Body of pancreas (tissue), 4 donors: ENCODE data around the gene HIF3A. TPM values are rescaled to one million over a fixed set of nuclear protein-coding genes. Genes with fewer than 3 reads are reported as not detected.
"Not testable (repeated sequence)": the region's sequence is repeated elsewhere in the genome, so short reads cannot be mapped to it uniquely, and the experiment has no call there.

ENCODE experiments used
- ATAC-seq: fragments of 150-250 bp; one replicate; pipeline ENCODE4 v1.9.1; 2016
- DNase-seq, 4 donors: peaks; one replicate each; pipeline ENCODE4 v3.0.0-alpha.2; 2019
- H3K27ac ChIP-seq, 4 donors: fragments of 200-600 bp; sonication (generic); 1 replicate in 3 of 4; 2 replicates in 1 of 4; pipeline versions ENCODE4 v1.5.1 to v1.6.1; 2016 to 2019; ENCODE audit warnings: mild to moderate bottlenecking in 1 of 4, mixed read lengths in 1 of 4, moderate library complexity in 1 of 4
- H3K27me3 ChIP-seq, 2 donors: fragments of 200-600 bp; sonication (generic); one replicate each; pipeline ENCODE4 v1.6.0; 2016; ENCODE audit warnings: mild to moderate bottlenecking in 1 of 2
- H3K36me3 ChIP-seq, 2 donors: fragments of 200-600 bp; sonication (generic); replicated peaks in 1 of 2; 2 replicates each; pipeline ENCODE4 v1.5.1; 2016; ENCODE audit warnings: low read depth in 2 of 2; ENCODE audit not compliant: insufficient read depth in 1 of 2
- H3K4me1 ChIP-seq: fragments of 200-600 bp; sonication (generic); one replicate; pipeline ENCODE4 v1.6.0; 2016
- H3K4me3 ChIP-seq, 2 donors: fragments of 200-600 bp; sonication (generic); 1 replicate in 1 of 2; 2 replicates in 1 of 2; pipeline ENCODE4 v1.5.1; 2016 to 2019
- H3K9me3 ChIP-seq, 3 donors: fragments of 200-600 bp; sonication (generic); 1 replicate in 2 of 3; 2 replicates in 1 of 3; pipeline ENCODE4 v1.5.1; 2016
- CTCF ChIP-seq, 7 experiments: fragments of 450-650 bp in 4 of 7; fragments of 200-600 bp in 3 of 7; sonication (generic) in 3 of 7; IDR thresholded peaks; one replicate each; pipeline ENCODE4 v1.5.1; 2016 to 2019; ENCODE audit warnings: antibody characterized with exemption in 7 of 7
- POLR2A ChIP-seq, 3 donors: fragments of 450-650 bp; IDR thresholded peaks; one replicate each; pipeline ENCODE4 v1.6.1; 2016; ENCODE audit warnings: antibody characterized with exemption in 3 of 3, mild to moderate bottlenecking in 2 of 3
- WGBS, 2 donors: methylation state at CpG; one replicate each; pipeline ENCODE4 v1.1.5; 2017; 5-methylcytosine and 5-hydroxymethylcytosine counted together
- intact Hi-C: fragments of 100-400 bp; cut with DNase I; formaldehyde crosslinking; loops from one replicate; pipeline ENCODE4 v1.15.1; 2023
- total RNA-seq, 2 donors: library from RNA; depleted of rRNA; stranded (reverse); fragments of >200 nt; gene quantifications; one replicate each; pipeline ENCODE4 v1.1.0, GENCODE V29; 2016

Gene HIF3A
- total RNA-seq, 2 donors from 2014 or later: 24.4 to 63.3 TPM

GRCh38 chr19:46270521-46271256 is 26.2 kb upstream of the HIF3A start:
- H3K27ac ChIP-seq: no peak overlapping the region
- no peak for ATAC-seq
- 30 to 35% methylated on average over 17 of the region's 17 CpGs for WGBS, 2 donors
- intact Hi-C loops: no loop called here
- no peaks in the 10 kb centered on the region for H3K4me1 ChIP-seq
- no peak for DNase-seq
- H3K4me3 ChIP-seq: no peak overlapping the region
- no peaks in the 10 kb centered on the region for H3K27me3 ChIP-seq
- TF ChIP-seq CTCF (IDR thresholded peaks at IDR 0.05) (no peak), POLR2A (IDR thresholded peaks at IDR 0.05) (no peak)
- H3K36me3 ChIP-seq: no peaks in the 10 kb centered on the region
- no peaks in the 10 kb centered on the region for H3K9me3 ChIP-seq

- DNase-seq: no peak
- no peak for ATAC-seq
- TF ChIP-seq POLR2A (IDR thresholded peaks at IDR 0.05) (no peak), CTCF (IDR thresholded peaks at IDR 0.05) (no peak)
- 56 to 57% methylated on average over 8 of the region's 8 CpGs for WGBS, 2 donors
- H3K9me3 ChIP-seq: no peaks in the 10 kb centered on the region
- H3K4me3 ChIP-seq: no peak overlapping the region
- H3K4me1 ChIP-seq: no peaks in the 10 kb centered on the region
- H3K36me3 ChIP-seq: no peaks in the 10 kb centered on the region
- H3K27ac ChIP-seq: no peak overlapping the region
- intact Hi-C loops: no loop called here
- no peaks in the 10 kb centered on the region for H3K27me3 ChIP-seq
Measured at GRCh38 chr19:46271481-46272197, 25.2 kb upstream of the HIF3A start.

GRCh38 chr19:46273931-46274330 is 22.9 kb upstream of the HIF3A start:
- intact Hi-C loops, H3K27ac ChIP-seq, H3K36me3 ChIP-seq, H3K9me3 ChIP-seq, H3K4me1 ChIP-seq, DNase-seq, ATAC-seq, H3K4me3 ChIP-seq, H3K27me3 ChIP-seq: not testable (repeated sequence)
- 71 to 73% methylated on average over 6 of the region's 6 CpGs for WGBS, 2 donors

GRCh38 chr19:46279177-46279576 is 17.7 kb upstream of the HIF3A start:
- ATAC-seq: no peak
- Histone ChIP-seq H3K27ac (no peak overlapping the region), H3K4me1 (no peaks in the 10 kb centered on the region), H3K36me3 (no peaks in the 10 kb centered on the region), H3K9me3 (no peaks in the 10 kb centered on the region), H3K27me3 (no peaks in the 10 kb centered on the region), H3K4me3 (no peak overlapping the region)
- intact Hi-C loops: no loop called here
- no peak for DNase-seq
- TF ChIP-seq POLR2A (IDR thresholded peaks at IDR 0.05) (no peak), CTCF (IDR thresholded peaks at IDR 0.05) (no peak)
- WGBS, 2 donors: 62 to 63% methylated on average over 7 of the region's 7 CpGs

GRCh38 chr19:46283771-46284170 is 13.1 kb upstream of the HIF3A start:
- intact Hi-C loops: loop anchor here (10.0 kb wide), 3 partner anchors 61 to 211 kb away; partner anchors contain the start of genes PNMA8B and PPP5C
- ATAC-seq (no peak), DNase-seq (no peak)
- Histone ChIP-seq H3K9me3 (no peaks in the 10 kb centered on the region), H3K4me3 (no peak overlapping the region), H3K36me3 (no peaks in the 10 kb centered on the region), H3K27me3 (no peaks in the 10 kb centered on the region), H3K27ac (no peak overlapping the region), H3K4me1 (no peaks in the 10 kb centered on the region)
- TF ChIP-seq POLR2A (IDR thresholded peaks at IDR 0.05) (no peak), CTCF (IDR thresholded peaks at IDR 0.05) (no peak)
- WGBS, 2 donors: 77 to 78% methylated on average over 4 of the region's 4 CpGs
